Measurements from ENCODE around the gene RCAN1.

Gene RCAN1

GRCh38 chr21:34614628-34615486, at the start of gene RCAN1:
RCAN1 (minus strand) TSS chr21:34615113; CDS start chr21:34615011, 102 bp downstream.
- H3K9ac ChIP-seq (ENCODE audit: low read length) = peak within 1 kb of the TSS; percentile 85
- H3K27me3 ChIP-seq (replicated peaks; ENCODE audit: control insufficient read depth, insufficient read depth, low read length) = no peaks in the 10 kb centered on the region
- no peaks in the 10 kb centered on the region for H3K36me3 ChIP-seq (ENCODE audit: control insufficient read depth, insufficient read depth, low read length, severe bottlenecking)
- peak; percentile 98 for DNase-seq (ENCODE audit: low read depth)
- peaks cover 6% of the 10 kb centered on the region for H3K4me1 ChIP-seq (ENCODE audit: control insufficient read depth, insufficient read depth, low read length)
- peak within 1 kb of the TSS; percentile 92 for H3K4me3 ChIP-seq (ENCODE audit: low read length)
- no peaks in the 10 kb centered on the region for H3K9me3 ChIP-seq (ENCODE audit: control insufficient read depth, low read length)

GRCh38 chr21:34661848-34662247, 46.9 kb upstream of the RCAN1 start:
- H3K9me3 ChIP-seq (ENCODE audit: control insufficient read depth, low read length) = peaks cover 29% of the 10 kb centered on the region
- peaks cover 38% of the 10 kb centered on the region for H3K27me3 ChIP-seq (replicated peaks; ENCODE audit: control insufficient read depth, insufficient read depth, low read length)
- no peak overlapping the region for H3K9ac ChIP-seq (ENCODE audit: low read length)

GRCh38 chr21:34653522-34653921, 38.6 kb upstream of the RCAN1 start:
- Histone ChIP-seq H3K27me3 (replicated peaks; ENCODE audit: control insufficient read depth, insufficient read depth, low read length) (peaks cover 52% of the 10 kb centered on the region), H3K9ac (ENCODE audit: low read length) (no peak overlapping the region), H3K4me3 (ENCODE audit: low read length) (no peak overlapping the region), H3K36me3 (ENCODE audit: control insufficient read depth, insufficient read depth, low read length, severe bottlenecking) (no peaks in the 10 kb centered on the region), H3K9me3 (ENCODE audit: control insufficient read depth, low read length) (peaks cover 20% of the 10 kb centered on the region), H3K4me1 (ENCODE audit: control insufficient read depth, insufficient read depth, low read length) (peaks cover 5% of the 10 kb centered on the region)
- no peak for DNase-seq (ENCODE audit: low read depth)

More at GRCh38 chr21:34661848-34662247, 46.9 kb upstream of the RCAN1 start:
- H3K36me3 ChIP-seq (ENCODE audit: control insufficient read depth, insufficient read depth, low read length, severe bottlenecking) = no peaks in the 10 kb centered on the region
- H3K4me1 ChIP-seq (ENCODE audit: control insufficient read depth, insufficient read depth, low read length) = no peaks in the 10 kb centered on the region
- DNase-seq (ENCODE audit: low read depth) = no peak
- H3K4me3 ChIP-seq (ENCODE audit: low read length) = no peak overlapping the region

- Histone ChIP-seq H3K4me1 (ENCODE audit: control insufficient read depth, insufficient read depth, low read length) (peaks cover 5% of the 10 kb centered on the region), H3K9ac (ENCODE audit: low read length) (no peak overlapping the region), H3K4me3 (ENCODE audit: low read length) (no peak overlapping the region), H3K36me3 (ENCODE audit: control insufficient read depth, insufficient read depth, low read length, severe bottlenecking) (no peaks in the 10 kb centered on the region), H3K27me3 (replicated peaks; ENCODE audit: control insufficient read depth, insufficient read depth, low read length) (peaks cover 48% of the 10 kb centered on the region), H3K9me3 (ENCODE audit: control insufficient read depth, low read length) (peaks cover 20% of the 10 kb centered on the region)
- no peak for DNase-seq (ENCODE audit: low read depth)
Measured at GRCh38 chr21:34651642-34652041, 36.7 kb upstream of the RCAN1 start.

GRCh38 chr21:34650861-34651431, 36.0 kb upstream of the RCAN1 start:
- no peak for DNase-seq (ENCODE audit: low read depth)
- H3K36me3 ChIP-seq (ENCODE audit: control insufficient read depth, insufficient read depth, low read length, severe bottlenecking) = no peaks in the 10 kb centered on the region
- peaks cover 20% of the 10 kb centered on the region for H3K9me3 ChIP-seq (ENCODE audit: control insufficient read depth, low read length)
- H3K4me3 ChIP-seq (ENCODE audit: low read length) = no peak overlapping the region
- H3K27me3 ChIP-seq (replicated peaks; ENCODE audit: control insufficient read depth, insufficient read depth, low read length) = peaks cover 49% of the 10 kb centered on the region
- H3K4me1 ChIP-seq (ENCODE audit: control insufficient read depth, insufficient read depth, low read length) = peaks cover 5% of the 10 kb centered on the region
- H3K9ac ChIP-seq (ENCODE audit: low read length) = no peak overlapping the region

GRCh38 chr21:34649400-34649799, 34.5 kb upstream of the RCAN1 start:
- H3K9ac ChIP-seq (ENCODE audit: low read length) = no peak overlapping the region
- H3K4me1 ChIP-seq (ENCODE audit: control insufficient read depth, insufficient read depth, low read length) = no peaks in the 10 kb centered on the region
- peaks cover 49% of the 10 kb centered on the region for H3K27me3 ChIP-seq (replicated peaks; ENCODE audit: control insufficient read depth, insufficient read depth, low read length)
- no peak for DNase-seq (ENCODE audit: low read depth)
- peaks cover 20% of the 10 kb centered on the region for H3K9me3 ChIP-seq (ENCODE audit: control insufficient read depth, low read length)
- H3K36me3 ChIP-seq (ENCODE audit: control insufficient read depth, insufficient read depth, low read length, severe bottlenecking) = no peaks in the 10 kb centered on the region
- no peak overlapping the region for H3K4me3 ChIP-seq (ENCODE audit: low read length)

- Histone ChIP-seq H3K9ac (ENCODE audit: low read length) (no peak overlapping the region), H3K27me3 (replicated peaks; ENCODE audit: control insufficient read depth, insufficient read depth, low read length) (peaks cover 49% of the 10 kb centered on the region), H3K36me3 (ENCODE audit: control insufficient read depth, insufficient read depth, low read length, severe bottlenecking) (no peaks in the 10 kb centered on the region), H3K4me3 (ENCODE audit: low read length) (no peak overlapping the region), H3K4me1 (ENCODE audit: control insufficient read depth, insufficient read depth, low read length) (no peaks in the 10 kb centered on the region), H3K9me3 (ENCODE audit: control insufficient read depth, low read length) (peaks cover 20% of the 10 kb centered on the region)
- no peak for DNase-seq (ENCODE audit: low read depth)
Measured at GRCh38 chr21:34648739-34649297, 33.9 kb upstream of the RCAN1 start.

- Histone ChIP-seq H3K9ac (ENCODE audit: low read length) (no peak overlapping the region), H3K4me1 (ENCODE audit: control insufficient read depth, insufficient read depth, low read length) (no peaks in the 10 kb centered on the region), H3K27me3 (replicated peaks; ENCODE audit: control insufficient read depth, insufficient read depth, low read length) (peaks cover 42% of the 10 kb centered on the region), H3K36me3 (ENCODE audit: control insufficient read depth, insufficient read depth, low read length, severe bottlenecking) (no peaks in the 10 kb centered on the region), H3K4me3 (ENCODE audit: low read length) (no peak overlapping the region), H3K9me3 (ENCODE audit: control insufficient read depth, low read length) (peaks cover 20% of the 10 kb centered on the region)
- no peak for DNase-seq (ENCODE audit: low read depth)
Measured at GRCh38 chr21:34647555-34647954, 32.6 kb upstream of the RCAN1 start.

- Histone ChIP-seq H3K9ac (ENCODE audit: low read length) (no peak overlapping the region), H3K9me3 (ENCODE audit: control insufficient read depth, low read length) (no peaks in the 10 kb centered on the region), H3K27me3 (replicated peaks; ENCODE audit: control insufficient read depth, insufficient read depth, low read length) (peaks cover 24% of the 10 kb centered on the region), H3K4me1 (ENCODE audit: control insufficient read depth, insufficient read depth, low read length) (peaks cover 11% of the 10 kb centered on the region), H3K36me3 (ENCODE audit: control insufficient read depth, insufficient read depth, low read length, severe bottlenecking) (no peaks in the 10 kb centered on the region), H3K4me3 (ENCODE audit: low read length) (no peak overlapping the region)
- DNase-seq (ENCODE audit: low read depth) = no peak
Measured at GRCh38 chr21:34644825-34645224, 29.9 kb upstream of the RCAN1 start.

GRCh38 chr21:34642211-34643075, 27.5 kb upstream of the RCAN1 start:
- no peaks in the 10 kb centered on the region for H3K36me3 ChIP-seq (ENCODE audit: control insufficient read depth, insufficient read depth, low read length, severe bottlenecking)
- H3K4me3 ChIP-seq (ENCODE audit: low read length) = no peak overlapping the region
- peaks cover 11% of the 10 kb centered on the region for H3K4me1 ChIP-seq (ENCODE audit: control insufficient read depth, insufficient read depth, low read length)
- no peak overlapping the region for H3K9ac ChIP-seq (ENCODE audit: low read length)
- H3K27me3 ChIP-seq (replicated peaks; ENCODE audit: control insufficient read depth, insufficient read depth, low read length) = peaks cover 9% of the 10 kb centered on the region
- no peaks in the 10 kb centered on the region for H3K9me3 ChIP-seq (ENCODE audit: control insufficient read depth, low read length)
- DNase-seq (ENCODE audit: low read depth) = no peak

- Histone ChIP-seq H3K4me1 (ENCODE audit: control insufficient read depth, insufficient read depth, low read length) (peaks cover 11% of the 10 kb centered on the region), H3K4me3 (ENCODE audit: low read length) (peak overlapping the region; percentile 58), H3K36me3 (ENCODE audit: control insufficient read depth, insufficient read depth, low read length, severe bottlenecking) (no peaks in the 10 kb centered on the region), H3K9ac (ENCODE audit: low read length) (no peak overlapping the region), H3K9me3 (ENCODE audit: control insufficient read depth, low read length) (no peaks in the 10 kb centered on the region), H3K27me3 (replicated peaks; ENCODE audit: control insufficient read depth, insufficient read depth, low read length) (peaks cover 4% of the 10 kb centered on the region)
- DNase-seq (ENCODE audit: low read depth) = peak; percentile 69
Measured at GRCh38 chr21:34640858-34641257, 25.9 kb upstream of the RCAN1 start.

Measured in adipocyte (in vitro differentiated cells).